CD4-positive, CD25-positive, alpha-beta regulatory T cell (primary cell): ENCODE measurements around the gene KIF14. TPM values are rescaled to one million over a fixed set of nuclear protein-coding genes. Genes with fewer than 3 reads are reported as not detected.

Experiments
- ATAC-seq, 2 donors: fragments of 150-1000 bp; cut with Tn5 transposase; one replicate each; pipeline ENCODE4 v1.10.0; 2021; ENCODE audit warnings: low read depth in 2 of 2, moderate number of reproducible peaks in 2 of 2, moderate library complexity in 1 of 2
- DNase-seq, 3 donors: peaks; one replicate each; pipeline versions ENCODE4 v3.0.0 to v3.0.0-alpha.2; 2012 to 2022; ENCODE audit warnings: mixed read lengths in 1 of 3
- H3K27ac ChIP-seq: one replicate; pipeline ENCODE4 v1.7.0; 2013; ENCODE audit warnings: mild to moderate bottlenecking, low read length; ENCODE audit not compliant: insufficient read depth, poor library complexity, severe bottlenecking
- H3K27me3 ChIP-seq: one replicate; pipeline ENCODE4 v1.7.0; 2013; ENCODE audit warnings: low read length; ENCODE audit not compliant: control insufficient read depth, insufficient read depth
- H3K36me3 ChIP-seq: one replicate; pipeline ENCODE4 v1.7.0; 2013; ENCODE audit warnings: mild to moderate bottlenecking, low read length, moderate library complexity; ENCODE audit not compliant: control insufficient read depth, insufficient read depth
- H3K4me1 ChIP-seq: 2 replicates; pipeline ENCODE4 v1.7.0; 2013; ENCODE audit warnings: mild to moderate bottlenecking, low read length; ENCODE audit not compliant: insufficient read depth, control insufficient read depth, poor library complexity, severe bottlenecking
- H3K4me3 ChIP-seq: one replicate; pipeline ENCODE4 v1.7.0; 2013; ENCODE audit warnings: low read depth, mild to moderate bottlenecking, low read length, moderate library complexity
- H3K9me3 ChIP-seq, 2 experiments: 1 replicate in 1 of 2; 2 replicates in 1 of 2; pipeline ENCODE4 v1.7.0; 2013; ENCODE audit warnings: low read length in 2 of 2, mild to moderate bottlenecking in 1 of 2, moderate library complexity in 1 of 2; ENCODE audit not compliant: control insufficient read depth in 2 of 2
- H3K27ac Mint-ChIP-seq, 3 donors: one replicate each; pipeline ENCODE4 v1.8.0; 2020 to 2022; ENCODE audit warnings: mild to moderate bottlenecking in 3 of 3, mixed read lengths in 3 of 3, moderate library complexity in 2 of 3
- H3K27me3 Mint-ChIP-seq: one replicate; pipeline ENCODE4 v1.8.0; 2022; ENCODE audit warnings: mild to moderate bottlenecking, mixed read lengths
- H3K36me3 Mint-ChIP-seq: one replicate; pipeline ENCODE4 v1.8.0; 2020; ENCODE audit warnings: mixed read lengths
- H3K4me1 Mint-ChIP-seq, 4 donors: one replicate each; pipeline ENCODE4 v1.8.0; 2020 to 2022; ENCODE audit warnings: mixed read lengths in 4 of 4, mild to moderate bottlenecking in 1 of 4
- H3K4me3 Mint-ChIP-seq, 4 donors: one replicate each; pipeline ENCODE4 v1.8.0; 2020 to 2022; ENCODE audit warnings: mild to moderate bottlenecking in 4 of 4, mixed read lengths in 4 of 4, moderate library complexity in 3 of 4
- H3K9me3 Mint-ChIP-seq, 7 donors: one replicate each; pipeline ENCODE4 v1.8.0; 2020 to 2022; ENCODE audit warnings: mixed read lengths in 7 of 7, mild to moderate bottlenecking in 3 of 7, moderate library complexity in 2 of 7
- polyA plus RNA-seq, 4 donors: library from polyadenylated mRNA; unstranded; fragments of 300-500 nt; fragmentation: Illumina TruSeq; gene quantifications; one replicate each; pipeline ENCODE4 v1.2.3, GENCODE V29; 2021
- total RNA-seq: library from RNA; stranded (reverse); gene quantifications from one replicate; pipeline ENCODE4 v1.2.3, GENCODE V29; 2022

KIF14 gene, protein sequence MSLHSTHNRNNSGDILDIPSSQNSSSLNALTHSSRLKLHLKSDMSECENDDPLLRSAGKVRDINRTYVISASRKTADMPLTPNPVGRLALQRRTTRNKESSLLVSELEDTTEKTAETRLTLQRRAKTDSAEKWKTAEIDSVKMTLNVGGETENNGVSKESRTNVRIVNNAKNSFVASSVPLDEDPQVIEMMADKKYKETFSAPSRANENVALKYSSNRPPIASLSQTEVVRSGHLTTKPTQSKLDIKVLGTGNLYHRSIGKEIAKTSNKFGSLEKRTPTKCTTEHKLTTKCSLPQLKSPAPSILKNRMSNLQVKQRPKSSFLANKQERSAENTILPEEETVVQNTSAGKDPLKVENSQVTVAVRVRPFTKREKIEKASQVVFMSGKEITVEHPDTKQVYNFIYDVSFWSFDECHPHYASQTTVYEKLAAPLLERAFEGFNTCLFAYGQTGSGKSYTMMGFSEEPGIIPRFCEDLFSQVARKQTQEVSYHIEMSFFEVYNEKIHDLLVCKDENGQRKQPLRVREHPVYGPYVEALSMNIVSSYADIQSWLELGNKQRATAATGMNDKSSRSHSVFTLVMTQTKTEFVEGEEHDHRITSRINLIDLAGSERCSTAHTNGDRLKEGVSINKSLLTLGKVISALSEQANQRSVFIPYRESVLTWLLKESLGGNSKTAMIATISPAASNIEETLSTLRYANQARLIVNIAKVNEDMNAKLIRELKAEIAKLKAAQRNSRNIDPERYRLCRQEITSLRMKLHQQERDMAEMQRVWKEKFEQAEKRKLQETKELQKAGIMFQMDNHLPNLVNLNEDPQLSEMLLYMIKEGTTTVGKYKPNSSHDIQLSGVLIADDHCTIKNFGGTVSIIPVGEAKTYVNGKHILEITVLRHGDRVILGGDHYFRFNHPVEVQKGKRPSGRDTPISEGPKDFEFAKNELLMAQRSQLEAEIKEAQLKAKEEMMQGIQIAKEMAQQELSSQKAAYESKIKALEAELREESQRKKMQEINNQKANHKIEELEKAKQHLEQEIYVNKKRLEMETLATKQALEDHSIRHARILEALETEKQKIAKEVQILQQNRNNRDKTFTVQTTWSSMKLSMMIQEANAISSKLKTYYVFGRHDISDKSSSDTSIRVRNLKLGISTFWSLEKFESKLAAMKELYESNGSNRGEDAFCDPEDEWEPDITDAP (N-terminal part only)
- 0.59 TPM for total RNA-seq
- polyA plus RNA-seq = under 1 TPM; 0.10 to 0.44 (median 0.17) TPM

GRCh38 chr1:200620273-200621131 lies at the start of gene KIF14:
Gene KIF14 (minus strand): TSS chr1:200620751. CDS start chr1:200618723, 2,028 bp downstream.
- Mint-ChIP-seq H3K27ac (peak within 1 kb of the TSS; percentile 91 to 98 (median 97)), H3K27me3 (peaks cover 5% of the 10 kb centered on the region), H3K9me3 (no peaks in the 10 kb centered on the region), H3K36me3 (no peaks in the 10 kb centered on the region), H3K4me1 (peaks cover 7 to 42% (median 25%) of the 10 kb centered on the region in 4 donors), H3K4me3 (peak within 1 kb of the TSS; percentile 89 to 100 (median 98))
- ATAC-seq = peak; percentile 95 to 97
- Histone ChIP-seq H3K4me3 (peak within 1 kb of the TSS; percentile 90), H3K9me3 (no peaks in the 10 kb centered on the region), H3K27me3 (no peaks in the 10 kb centered on the region), H3K36me3 (no peaks in the 10 kb centered on the region), H3K4me1 (peaks cover 23% of the 10 kb centered on the region), H3K27ac (peak within 1 kb of the TSS; percentile 68)
- DNase-seq = peak; percentile 92 to 95 (median 94)

GRCh38 chr1:200669314-200670241 lies 49.0 kb upstream of the KIF14 start, which contains the start of gene DDX59:
Gene DDX59 (minus strand): TSS chr1:200669907. CDS start chr1:200666740, 3,167 bp downstream.
- Mint-ChIP-seq H3K4me1 (peaks cover 24 to 63% (median 47%) of the 10 kb centered on the region in 4 donors), H3K27ac (peak within 1 kb of the TSS; percentile 96 to 98 (median 97)), H3K4me3 (peak within 1 kb of the TSS; percentile 97 to 99 (median 98)), H3K9me3 (peaks cover 0 to 2% (median 0%) of the 10 kb centered on the region in 7 donors), H3K36me3 (peaks cover 7% of the 10 kb centered on the region), H3K27me3 (peaks cover 4% of the 10 kb centered on the region)
- Histone ChIP-seq H3K27ac (peak within 1 kb of the TSS; percentile 95), H3K9me3 (no peaks in the 10 kb centered on the region), H3K27me3 (no peaks in the 10 kb centered on the region), H3K4me3 (peak within 1 kb of the TSS; percentile 83), H3K36me3 (peaks cover 14% of the 10 kb centered on the region), H3K4me1 (peaks cover 33% of the 10 kb centered on the region)
- peak; percentile 79 to 82 for ATAC-seq
- DNase-seq = peak; percentile 82 to 94 (median 87)

GRCh38 chr1:200668514-200669313 lies 48.2 kb upstream of the KIF14 start:
- H3K27me3 Mint-ChIP-seq = peaks cover 4% of the 10 kb centered on the region
- ATAC-seq = no peak
- peak overlapping the region; percentile 0 to 56 (median 43) for H3K27ac Mint-ChIP-seq
- H3K4me3 ChIP-seq = peak overlapping the region; percentile 79
- peaks cover 40% of the 10 kb centered on the region for H3K4me1 ChIP-seq
- H3K27ac ChIP-seq = peak overlapping the region; percentile 95
- H3K9me3 Mint-ChIP-seq = peaks cover 0 to 2% (median 0%) of the 10 kb centered on the region in 7 donors
- H3K27me3 ChIP-seq = no peaks in the 10 kb centered on the region
- peaks cover 33 to 72% (median 56%) of the 10 kb centered on the region in 4 donors for H3K4me1 Mint-ChIP-seq
- peak in 2 of 3 donors; percentile 0 to 11 for DNase-seq
- peaks cover 19% of the 10 kb centered on the region for H3K36me3 ChIP-seq
- H3K9me3 ChIP-seq = no peaks in the 10 kb centered on the region
- peak overlapping the region; percentile 83 to 99 (median 98) for H3K4me3 Mint-ChIP-seq
- H3K36me3 Mint-ChIP-seq = peaks cover 10% of the 10 kb centered on the region

DNA sequence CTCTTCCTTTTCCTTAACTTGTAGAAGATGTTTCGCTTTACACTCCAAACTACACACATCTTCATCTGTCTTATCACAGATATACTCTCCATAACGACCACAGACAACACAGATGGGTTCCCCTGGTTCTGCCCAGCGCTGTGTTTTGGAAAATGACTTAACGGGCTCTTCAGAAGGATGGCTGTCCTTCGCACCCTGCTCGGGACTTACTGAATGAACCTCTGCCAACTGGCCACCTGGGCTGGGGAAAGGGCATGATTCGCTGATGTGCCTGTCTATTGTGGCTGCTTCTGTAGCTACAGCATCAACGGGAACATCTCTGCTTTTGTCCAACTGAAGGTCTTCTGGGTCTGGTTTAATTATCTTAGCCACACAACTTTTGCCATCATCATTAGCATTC lies 45.8 kb upstream of the KIF14 start:
- H3K27me3 Mint-ChIP-seq = peaks cover 4% of the 10 kb centered on the region
- no peak for DNase-seq
- peaks cover 21% of the 10 kb centered on the region for H3K36me3 Mint-ChIP-seq
- Histone ChIP-seq H3K9me3 (no peaks in the 10 kb centered on the region), H3K27me3 (no peaks in the 10 kb centered on the region), H3K36me3 (peaks cover 40% of the 10 kb centered on the region), H3K4me3 (no peak overlapping the region), H3K4me1 (peaks cover 52% of the 10 kb centered on the region), H3K27ac (no peak overlapping the region)
- H3K27ac Mint-ChIP-seq = peak overlapping the region; percentile 4 to 84 (median 64)
- H3K4me1 Mint-ChIP-seq = peaks cover 38 to 89% (median 71%) of the 10 kb centered on the region in 4 donors
- ATAC-seq = no peak
- H3K4me3 Mint-ChIP-seq = peak overlapping the region in 2 of 4 donors; percentile 29 to 56
- peaks cover 0 to 2% (median 0%) of the 10 kb centered on the region in 7 donors for H3K9me3 Mint-ChIP-seq

- DNase-seq (no peak), ATAC-seq (no peak)
- Histone ChIP-seq H3K4me1 (peaks cover 52% of the 10 kb centered on the region), H3K9me3 (no peaks in the 10 kb centered on the region), H3K27me3 (no peaks in the 10 kb centered on the region), H3K4me3 (no peak overlapping the region), H3K27ac (no peak overlapping the region), H3K36me3 (peaks cover 42% of the 10 kb centered on the region)
- Mint-ChIP-seq H3K4me1 (peaks cover 38 to 87% (median 69%) of the 10 kb centered on the region in 4 donors), H3K27me3 (peaks cover 3% of the 10 kb centered on the region), H3K9me3 (peaks cover 0 to 2% (median 0%) of the 10 kb centered on the region in 7 donors), H3K4me3 (peak overlapping the region in 2 of 4 donors; percentile 33 to 56), H3K36me3 (peaks cover 23% of the 10 kb centered on the region), H3K27ac (peak overlapping the region; percentile 32 to 84 (median 32))
These were observed 45.3 kb upstream of the KIF14 start for GRCh38 chr1:200665861-200666260.
